Nucleus accumbens (tissue), 56 donors: ENCODE measurements around the gene LDB2.
"Not testable (repeated sequence)": the region's sequence is repeated elsewhere in the genome, so short reads cannot be mapped to it uniquely, and the experiment has no call there.

ENCODE experiments used
- DNase-seq, 56 donors: peaks; one replicate each; lab custom pipeline; 2025; lab: John Stamatoyannopoulos, UW

Gene LDB2

GRCh38 chr4:16665942-16666551, 232.4 kb downstream of the LDB2 start:
- DNase-seq, result no peak

- DNase-seq, result no peak
Measured at GRCh38 chr4:16663732-16664131, 234.7 kb downstream of the LDB2 start.

- no peak for DNase-seq
Measured at GRCh38 chr4:16663307-16663706, 235.1 kb downstream of the LDB2 start.

GRCh38 chr4:16661813-16662212, 236.6 kb downstream of the LDB2 start:
- no peak for DNase-seq

GRCh38 chr4:16660656-16661055, 237.8 kb downstream of the LDB2 start:
- DNase-seq, result no peak

- peak in 1 of 56 donors; percentile 28 for DNase-seq
Measured at GRCh38 chr4:16659694-16660093, 238.8 kb downstream of the LDB2 start.

GRCh38 chr4:16659079-16659478, 239.4 kb downstream of the LDB2 start:
- DNase-seq, result no peak

GRCh38 chr4:16658183-16658582, 240.3 kb downstream of the LDB2 start:
- no peak for DNase-seq

- no peak for DNase-seq
Measured at GRCh38 chr4:16655111-16655510, 243.3 kb downstream of the LDB2 start.

GRCh38 chr4:16652732-16653305, 245.6 kb downstream of the LDB2 start:
- DNase-seq, result no peak

GRCh38 chr4:16646459-16646858, 252.0 kb downstream of the LDB2 start:
- DNase-seq, result no peak

GRCh38 chr4:16643893-16644292, 254.6 kb downstream of the LDB2 start:
- no peak for DNase-seq

- peak in 1 of 56 donors; percentile 5 for DNase-seq
Measured at GRCh38 chr4:16642897-16643296, 255.5 kb downstream of the LDB2 start.

- no peak for DNase-seq
Measured at GRCh38 chr4:16641971-16642370, 256.5 kb downstream of the LDB2 start.

GRCh38 chr4:16636912-16637630, 261.4 kb downstream of the LDB2 start:
- DNase-seq, result no peak

GRCh38 chr4:16636304-16636703, 262.1 kb downstream of the LDB2 start:
- no peak for DNase-seq

GRCh38 chr4:16629274-16629673, 269.2 kb downstream of the LDB2 start:
- DNase-seq, result peak in 3 of 56 donors; percentile 11 to 22 (median 14)

GRCh38 chr4:16628835-16629234, 269.6 kb downstream of the LDB2 start:
- not testable (repeated sequence) for DNase-seq

- no peak for DNase-seq
Measured at GRCh38 chr4:16627999-16628398, 270.4 kb downstream of the LDB2 start.

- peak in 8 of 56 donors; percentile 0 to 70 (median 7) for DNase-seq
Measured at GRCh38 chr4:16626945-16627344, 271.5 kb downstream of the LDB2 start.

- DNase-seq, result no peak
Measured at GRCh38 chr4:16622826-16623225, 275.6 kb downstream of the LDB2 start.

- no peak for DNase-seq
Measured at GRCh38 chr4:16617435-16617834, 281.0 kb downstream of the LDB2 start.
